Liver (tissue), 9 donors: ENCODE data around the gene HSPA1B. TPM values are rescaled to one million over a fixed set of nuclear protein-coding genes. Genes with fewer than 3 reads are reported as not detected.

Experiments
- DNase-seq: peaks from one replicate; pipeline ENCODE4 v3.0.0-alpha.2; 2017; ENCODE audit warnings: low spot score
- H3K27ac ChIP-seq, 2 donors: one replicate each; pipeline ENCODE4 v1.7.0; 2013; ENCODE audit warnings: inconsistent platforms in 2 of 2, low read length in 2 of 2, control low read depth in 1 of 2, low read depth in 1 of 2, mild to moderate bottlenecking in 1 of 2
- H3K27me3 ChIP-seq, 4 donors: one replicate each; pipeline versions ENCODE4 v1.6.1 to v1.7.0; 2013; ENCODE audit warnings: low read length in 3 of 4, inconsistent platforms in 1 of 4, mild to moderate bottlenecking in 1 of 4, moderate library complexity in 1 of 4; ENCODE audit not compliant: control insufficient read depth in 4 of 4, insufficient read depth in 4 of 4
- H3K36me3 ChIP-seq, 4 donors: one replicate each; pipeline versions ENCODE4 v1.6.1 to v1.7.0; 2013; ENCODE audit warnings: low read length in 3 of 4, mild to moderate bottlenecking in 3 of 4, low read depth in 1 of 4, moderate library complexity in 1 of 4; ENCODE audit not compliant: control insufficient read depth in 4 of 4, insufficient read depth in 3 of 4
- H3K4me1 ChIP-seq, 4 donors: one replicate each; pipeline versions ENCODE4 v1.6.1 to v1.7.0; 2013; ENCODE audit warnings: low read length in 3 of 4, mild to moderate bottlenecking in 3 of 4, moderate library complexity in 1 of 4; ENCODE audit not compliant: control insufficient read depth in 4 of 4, insufficient read depth in 4 of 4
- H3K4me3 ChIP-seq, 3 donors: one replicate each; pipeline versions ENCODE4 v1.6.1 to v1.7.0; 2013; ENCODE audit warnings: low read length in 3 of 3, control low read depth in 1 of 3, low read depth in 1 of 3, mild to moderate bottlenecking in 1 of 3
- H3K9ac ChIP-seq, 2 donors: one replicate each; pipeline ENCODE4 v1.7.0; 2013; ENCODE audit warnings: low read length in 2 of 2, mild to moderate bottlenecking in 2 of 2, moderate library complexity in 2 of 2, control low read depth in 1 of 2, low read depth in 1 of 2
- H3K9me3 ChIP-seq, 4 donors: one replicate each; pipeline versions ENCODE4 v1.6.1 to v1.7.0; 2013; ENCODE audit warnings: low read length in 3 of 4; ENCODE audit not compliant: control insufficient read depth in 4 of 4
- CTCF ChIP-seq: fragments of 150-350 bp; IDR thresholded peaks from 2 replicates; pipeline ENCODE4 v1.5.1; 2017; ENCODE audit warnings: improper control_type of control experiment, low read depth, low read length; ENCODE audit not compliant: missing input control
- EGR1 ChIP-seq, 2 donors: IDR thresholded peaks; 2 replicates each; pipeline ENCODE4 v1.6.1; 2016 to 2018; ENCODE audit warnings: antibody characterized with exemption in 2 of 2, low read depth in 2 of 2
- GABPA ChIP-seq, 2 donors: IDR thresholded peaks in 1 of 2; conservative IDR thresholded peaks in 1 of 2; 2 replicates each; pipeline ENCODE4 v1.6.1; 2016; ENCODE audit warnings: antibody characterized with exemption in 2 of 2, mild to moderate bottlenecking in 1 of 2, moderate library complexity in 1 of 2
- HNF4A ChIP-seq, 2 donors: conservative IDR thresholded peaks; 2 replicates each; pipeline ENCODE4 v1.6.1; 2016; ENCODE audit warnings: antibody characterized with exemption in 2 of 2, mild to moderate bottlenecking in 2 of 2
- MAX ChIP-seq: IDR thresholded peaks from 2 replicates; pipeline ENCODE4 v1.6.1; 2016; ENCODE audit warnings: antibody characterized with exemption
- NR2F2 ChIP-seq: IDR thresholded peaks from 2 replicates; pipeline ENCODE4 v1.6.1; 2016; ENCODE audit warnings: antibody characterized with exemption
- RAD21 ChIP-seq, 2 donors: IDR thresholded peaks; 2 replicates each; pipeline ENCODE4 v1.6.1; 2016; ENCODE audit warnings: antibody characterized with exemption in 2 of 2, mild to moderate bottlenecking in 2 of 2
- REST ChIP-seq: IDR thresholded peaks from 2 replicates; pipeline ENCODE4 v1.6.1; 2016; ENCODE audit warnings: antibody characterized with exemption, mild to moderate bottlenecking
- RXRA ChIP-seq, 2 donors: IDR thresholded peaks; 2 replicates each; pipeline ENCODE4 v1.6.1; 2017 to 2018; ENCODE audit warnings: antibody characterized with exemption in 2 of 2, mild to moderate bottlenecking in 1 of 2
- SP1 ChIP-seq: IDR thresholded peaks from 2 replicates; pipeline ENCODE4 v1.6.1; 2018; ENCODE audit warnings: antibody characterized with exemption, mild to moderate bottlenecking
- YY1 ChIP-seq: IDR thresholded peaks from 2 replicates; pipeline ENCODE4 v1.6.1; 2016; ENCODE audit warnings: antibody characterized with exemption, mild to moderate bottlenecking
- ZBTB33 ChIP-seq: IDR thresholded peaks from 2 replicates; pipeline ENCODE4 v1.6.1; 2016; ENCODE audit warnings: antibody characterized with exemption
- WGBS: extraction: QIAGEN DNeasy Blood & Tissue Kit; methylation state at CpG from one replicate; pipeline ENCODE4 v1.1.7; 2013; 5-methylcytosine and 5-hydroxymethylcytosine counted together
- polyA plus RNA-seq, 2 donors: library from polyadenylated mRNA; stranded (reverse) in 1 of 2; unstranded in 1 of 2; fragments of 200-250 nt in 1 of 2; fragments of >200 nt in 1 of 2; fragmentation: Nextera tagmentation in 1 of 2; extraction: Ambion mirVana in 1 of 2; gene quantifications; one replicate each; pipeline versions ENCODE4 v1.2.1 to v1.2.3, GENCODE V29; 2013 to 2015
- total RNA-seq, 2 donors: library from RNA; depleted of rRNA; stranded (reverse); fragments of >200 nt; gene quantifications; one replicate each; pipeline ENCODE4 v1.2.3, GENCODE V29; 2014
- donor health status: healthy.
- donor health status: healthy.
- donor health status: healthy.
- donor health status: healthy.
- donor health status: healthy.

Gene HSPA1B
- total and polyA plus RNA-seq, 4 donors, result 9.5 to 165 (median 43.9) TPM

- 21% methylated on average over 14 of the region's 14 CpGs for WGBS
- TF ChIP-seq CTCF, result no peak
- no peak for TF ChIP-seq MAX
- peak in 1 of 2 donors; percentile 3 for TF ChIP-seq HNF4A (conservative IDR thresholded peaks at IDR 0.05)
- Histone ChIP-seq H3K4me3 (peak overlapping the region; percentile 7 to 99 (median 99)), H3K36me3 (peaks cover 17 to 37% (median 25%) of the 10 kb centered on the region in 4 donors), H3K4me1 (peaks cover 5 to 29% (median 26%) of the 10 kb centered on the region in 4 donors), H3K9me3 (no peaks in the 10 kb centered on the region), H3K27me3 (no peaks in the 10 kb centered on the region), H3K9ac (peak overlapping the region in 1 of 2 donors; percentile 16), H3K27ac (peak overlapping the region; percentile 14 to 46)
- DNase-seq, result no peak
Observed at GRCh38 chr6:31836047-31836473, 8.5 kb downstream of the HSPA1B start.

- WGBS, result 29% methylated on average over 12 of the region's 12 CpGs
- H3K27ac ChIP-seq, result peak overlapping the region; percentile 14 to 46
- peaks cover 5 to 29% (median 23%) of the 10 kb centered on the region in 4 donors for H3K4me1 ChIP-seq
- no peaks in the 10 kb centered on the region for H3K27me3 ChIP-seq
- H3K9me3 ChIP-seq, result no peaks in the 10 kb centered on the region
- peak overlapping the region in 2 of 3 donors; percentile 99 for H3K4me3 ChIP-seq
- peak overlapping the region in 1 of 2 donors; percentile 16 for H3K9ac ChIP-seq
- DNase-seq, result no peak
- TF ChIP-seq YY1, result no peak
- no peak for TF ChIP-seq RAD21 (IDR thresholded peaks at IDR 0.05)
- TF ChIP-seq ZBTB33, result no peak
- no peak for TF ChIP-seq GABPA (IDR thresholded peaks at IDR 0.05 in 1 of 2, conservative IDR thresholded peaks at IDR 0.05 in 1 of 2)
- no peak for TF ChIP-seq NR2F2
- no peak for TF ChIP-seq SP1
- no peak for TF ChIP-seq RXRA (IDR thresholded peaks at IDR 0.05)
- TF ChIP-seq MAX, result no peak
- TF ChIP-seq REST, result no peak
- no peak for TF ChIP-seq EGR1 (IDR thresholded peaks at IDR 0.05; ENCODE audit: low read depth in 2 of 2)
- H3K36me3 ChIP-seq, result peaks cover 17 to 37% (median 25%) of the 10 kb centered on the region in 4 donors
Observed at GRCh38 chr6:31836474-31837368, 9.2 kb downstream of the HSPA1B start.
